PC-3 (cell line): Measurements from ENCODE around the gene ADAMTS19. TPM values are rescaled to one million over a fixed set of nuclear protein-coding genes. Genes with fewer than 3 reads are reported as not detected.

Experiments
- ATAC-seq: fragments of 200-7000 bp; cut with Tn5 transposase; 2 replicates; pipeline ENCODE4 v1.9.1; 2020; ENCODE audit warnings: mild to moderate bottlenecking, moderate library complexity
- BruUV-seq: library from RNA; stranded (reverse); fragments of 400-500 nt; replicated peaks from 2 replicates; lab custom pipeline; 2021; lab: Mats Ljungman, UMichigan
- CTCF ChIA-PET: fragments of 300-600 bp; sonication (Branson Sonifier 250); formaldehyde crosslinking; loops from one replicate; lab custom pipeline; 2022; ENCODE audit warnings: antibody characterized with exemption; lab: Charles Lee
- POLR2A ChIA-PET: fragments of 300-600 bp; sonication (Branson Sonifier 250); formaldehyde crosslinking; loops from one replicate; lab custom pipeline; 2022; ENCODE audit warnings: antibody characterized with exemption; ENCODE audit not compliant: unreplicated experiment; lab: Charles Lee
- DNase-seq: peaks from one replicate; pipeline ENCODE4 v3.0.0-alpha.2; 2015
- H2AFZ ChIP-seq: fragments of 300-600 bp; sonication (generic); 2 replicates; pipeline ENCODE4 v1.6.0; 2016; ENCODE audit warnings: antibody characterized with exemption, low read length
- H3F3A ChIP-seq: fragments of 300-600 bp; sonication (generic); one replicate; pipeline ENCODE4 v1.6.0; 2017; ENCODE audit warnings: antibody characterized with exemption, low read length, control low read depth, mild to moderate bottlenecking; ENCODE audit not compliant: unreplicated experiment
- H3K27ac ChIP-seq: fragments of 300-600 bp; sonication (generic); 2 replicates; pipeline ENCODE4 v1.5.1; 2016; ENCODE audit warnings: mild to moderate bottlenecking, low read length
- H3K27me3 ChIP-seq: fragments of 300-600 bp; sonication (generic); 2 replicates; pipeline ENCODE4 v1.6.1; 2016; ENCODE audit warnings: low read length, mixed read lengths
- H3K36me3 ChIP-seq: fragments of 300-600 bp; sonication (generic); 2 replicates; pipeline ENCODE4 v1.6.1; 2016; ENCODE audit warnings: low read depth, mixed run types, low read length, mixed read lengths
- H3K4me1 ChIP-seq: fragments of 300-600 bp; sonication (generic); 2 replicates; pipeline ENCODE4 v1.5.1; 2016; ENCODE audit warnings: low read length; ENCODE audit not compliant: insufficient read depth
- H3K4me2 ChIP-seq: fragments of 300-600 bp; sonication (generic); 2 replicates; pipeline ENCODE4 v1.6.0; 2016; ENCODE audit warnings: low read length
- H3K4me3 ChIP-seq: fragments of 300-600 bp; sonication (generic); 2 replicates; pipeline ENCODE4 v1.5.1; 2016; ENCODE audit warnings: mild to moderate bottlenecking, low read length, mixed read lengths
- H3K79me2 ChIP-seq: fragments of 300-600 bp; sonication (generic); 2 replicates; pipeline ENCODE4 v1.6.1; 2017; ENCODE audit warnings: low read length, mixed read lengths
- H3K9ac ChIP-seq: fragments of 300-600 bp; sonication (generic); 2 replicates; pipeline ENCODE4 v1.6.0; 2016; ENCODE audit warnings: mild to moderate bottlenecking, low read length
- H3K9me2 ChIP-seq: fragments of 300-600 bp; sonication (generic); replicated peaks from 2 replicates; pipeline ENCODE4 v1.6.1; 2016; ENCODE audit warnings: mixed run types, low read length, mixed read lengths
- H3K9me3 ChIP-seq: fragments of 300-600 bp; sonication (generic); 2 replicates; pipeline ENCODE4 v1.6.1; 2016; ENCODE audit warnings: low read length, mixed read lengths
- H4K20me1 ChIP-seq: fragments of 300-600 bp; sonication (generic); 2 replicates; pipeline ENCODE4 v1.6.1; 2016; ENCODE audit warnings: low read length, mixed read lengths
- EZH2 ChIP-seq: fragments of 300-600 bp; sonication (generic); IDR thresholded peaks from one replicate; pipeline ENCODE4 v1.6.1; 2017; ENCODE audit warnings: antibody characterized with exemption, mild to moderate bottlenecking, low read length; ENCODE audit not compliant: unreplicated experiment
- EZH2phosphoT487 ChIP-seq: fragments of 300-600 bp; sonication (generic); IDR thresholded peaks from 2 replicates; pipeline ENCODE4 v1.6.1; 2018; ENCODE audit warnings: mild to moderate bottlenecking, antibody characterized with exemption, low read length, borderline replicate concordance
- intact Hi-C: fragments of 100-400 bp; cut with micrococcal nuclease; formaldehyde crosslinking; loops from 2 replicates; pipeline ENCODE4 v1.9.0; 2023
- total RNA-seq: library from RNA; depleted of rRNA; stranded (reverse); fragments of >200 nt; gene quantifications from 2 replicates; pipeline ENCODE4 v1.2.3, GENCODE V29; 2014
- TF ChIP-seq, protein P1 (sequence below): fragments of 300-600 bp; sonication (generic); conservative IDR thresholded peaks from 2 replicates; pipeline ENCODE4 v1.5.1; 2017; ENCODE audit warnings: antibody characterized with exemption, low read depth, mild to moderate bottlenecking, low read length

ADAMTS19 gene
- total RNA-seq, 1 experiment from 2014 or later, result not detected

DNA sequence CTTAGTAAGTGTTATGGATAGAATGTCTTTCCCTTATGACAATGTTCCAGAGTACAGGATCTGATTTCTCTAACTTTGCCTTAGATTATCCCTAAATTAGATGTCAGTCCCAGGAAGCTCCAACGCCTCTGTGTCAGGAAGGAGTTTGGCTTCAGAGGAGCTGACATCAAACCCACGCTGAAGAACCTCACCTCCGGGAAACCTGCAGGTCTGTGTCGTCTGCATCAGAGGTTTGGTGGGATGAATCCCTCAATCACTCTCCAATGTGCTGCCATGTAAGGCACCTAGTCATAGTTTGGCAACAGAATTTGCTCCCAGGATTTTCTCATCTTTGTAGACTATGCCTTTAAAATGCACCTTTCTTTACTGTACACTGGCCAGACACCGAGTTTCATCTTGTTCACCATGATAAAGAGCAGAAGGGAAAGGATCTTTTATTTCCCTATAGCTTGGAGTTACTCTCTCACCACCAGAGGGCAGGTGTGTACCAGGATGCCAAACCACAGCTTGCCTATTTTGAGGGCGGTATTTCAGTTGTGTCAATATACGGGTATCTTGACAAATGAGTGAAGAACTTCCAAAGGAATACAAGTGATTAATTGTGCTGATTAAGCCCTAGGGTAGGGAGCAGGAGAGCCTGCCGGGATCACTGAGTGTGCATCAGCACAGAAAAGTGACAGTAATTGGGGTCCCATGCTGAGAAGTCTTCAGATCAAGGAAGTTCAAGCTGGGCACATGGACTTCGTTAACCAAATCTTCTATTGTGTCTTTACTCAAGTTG is 311.1 kb downstream of the ADAMTS19 start:
- ChIA-PET CTCF (interaction anchor here (0.6 to 1.4 kb wide), 3 partner anchors 82 to 1238 kb away, joined by 3 to 21 read pairs (median 5); no protein-coding TSS in a partner anchor), POLR2A (no interaction called here)
- no peak for TF ChIP-seq EZH2
- TF ChIP-seq, protein P1, sequence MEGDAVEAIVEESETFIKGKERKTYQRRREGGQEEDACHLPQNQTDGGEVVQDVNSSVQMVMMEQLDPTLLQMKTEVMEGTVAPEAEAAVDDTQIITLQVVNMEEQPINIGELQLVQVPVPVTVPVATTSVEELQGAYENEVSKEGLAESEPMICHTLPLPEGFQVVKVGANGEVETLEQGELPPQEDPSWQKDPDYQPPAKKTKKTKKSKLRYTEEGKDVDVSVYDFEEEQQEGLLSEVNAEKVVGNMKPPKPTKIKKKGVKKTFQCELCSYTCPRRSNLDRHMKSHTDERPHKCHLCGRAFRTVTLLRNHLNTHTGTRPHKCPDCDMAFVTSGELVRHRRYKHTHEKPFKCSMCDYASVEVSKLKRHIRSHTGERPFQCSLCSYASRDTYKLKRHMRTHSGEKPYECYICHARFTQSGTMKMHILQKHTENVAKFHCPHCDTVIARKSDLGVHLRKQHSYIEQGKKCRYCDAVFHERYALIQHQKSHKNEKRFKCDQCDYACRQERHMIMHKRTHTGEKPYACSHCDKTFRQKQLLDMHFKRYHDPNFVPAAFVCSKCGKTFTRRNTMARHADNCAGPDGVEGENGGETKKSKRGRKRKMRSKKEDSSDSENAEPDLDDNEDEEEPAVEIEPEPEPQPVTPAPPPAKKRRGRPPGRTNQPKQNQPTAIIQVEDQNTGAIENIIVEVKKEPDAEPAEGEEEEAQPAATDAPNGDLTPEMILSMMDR, result peak; percentile 86
- no peak for TF ChIP-seq EZH2phosphoT487
- no TSS peak for BruUV-seq
- no peaks in the 10 kb centered on the region for H3K79me2 ChIP-seq
- no peaks in the 10 kb centered on the region for H3K36me3 ChIP-seq
- ATAC-seq (peak; percentile 84), DNase-seq (peak; percentile 64)
- no peak overlapping the region for H3K27ac ChIP-seq
- H3K9me3 ChIP-seq, result no peaks in the 10 kb centered on the region
- peak overlapping the region; percentile 65 for H2AFZ ChIP-seq
- H3F3A ChIP-seq, result no peaks in the 10 kb centered on the region
- no peaks in the 10 kb centered on the region for H4K20me1 ChIP-seq
- H3K9ac ChIP-seq, result no peak overlapping the region
- intact Hi-C loops, result loop anchor here (1.0 to 10.0 kb wide), 3 partner anchors 81 to 1339 kb away; no protein-coding TSS in a partner anchor
- no peaks in the 10 kb centered on the region for H3K27me3 ChIP-seq
- peak overlapping the region; percentile 54 for H3K4me2 ChIP-seq
- no peaks in the 10 kb centered on the region for H3K9me2 ChIP-seq
- H3K4me1 ChIP-seq, result no peaks in the 10 kb centered on the region
- 0 out of 2 replicates have a peak overlapping the region, but pooled peaks have one; percentile 11 for H3K4me3 ChIP-seq

DNA sequence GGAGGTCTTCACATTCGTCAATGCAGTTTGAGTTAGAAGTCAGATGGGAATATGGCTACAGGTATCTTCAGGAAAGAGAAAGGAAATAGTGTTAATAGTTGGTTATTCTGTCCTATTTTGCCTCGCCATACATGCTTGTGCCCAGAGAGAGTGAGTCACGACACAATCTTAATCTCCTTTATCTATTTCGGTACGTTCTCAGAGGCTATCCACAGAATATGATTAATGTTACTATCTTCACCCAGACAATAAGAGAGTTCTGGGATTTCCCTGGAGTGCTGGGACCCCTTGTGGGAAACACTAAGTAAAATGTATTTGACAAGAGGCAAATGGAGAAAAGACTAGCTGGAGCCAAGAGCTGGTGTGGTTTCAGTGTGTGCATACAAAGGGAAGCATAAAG is 313.3 kb downstream of the ADAMTS19 start:
- no peak for DNase-seq

More for the DNA sequence above, 313.3 kb downstream of the ADAMTS19 start:
- no peak overlapping the region for H3K27ac ChIP-seq
- no peaks in the 10 kb centered on the region for H3K4me1 ChIP-seq
- no peaks in the 10 kb centered on the region for H3K36me3 ChIP-seq
- no peak for TF ChIP-seq EZH2
- TF ChIP-seq, protein P1, result no peak
- TF ChIP-seq EZH2phosphoT487, result no peak
- no peak overlapping the region for H3K4me3 ChIP-seq
- no peak overlapping the region for H3K4me2 ChIP-seq
- H3K9me3 ChIP-seq, result no peaks in the 10 kb centered on the region
- no peaks in the 10 kb centered on the region for H3K79me2 ChIP-seq
- POLR2A ChIA-PET, result no interaction called here
- no TSS peak for BruUV-seq
- H3K9me2 ChIP-seq, result no peaks in the 10 kb centered on the region
- ATAC-seq, result no peak
- H2AFZ ChIP-seq, result no peak overlapping the region
- intact Hi-C loops, result loop anchor here (10.0 kb wide), 1 partner anchor 1141 kb away; no protein-coding TSS in a partner anchor
- H3K27me3 ChIP-seq, result no peaks in the 10 kb centered on the region
- CTCF ChIA-PET, result no interaction called here
- no peaks in the 10 kb centered on the region for H4K20me1 ChIP-seq
- no peak overlapping the region for H3K9ac ChIP-seq
- H3F3A ChIP-seq, result no peaks in the 10 kb centered on the region
